Measurements from ENCODE around the gene SLC50A1. TPM values are rescaled to one million over a fixed set of nuclear protein-coding genes. Genes with fewer than 3 reads are reported as not detected.
"Not testable (repeated sequence)": the region's sequence is repeated elsewhere in the genome, so short reads cannot be mapped to it uniquely, and the experiment has no call there.

SLC50A1 gene
- total and polyA plus RNA-seq, 8 donors = 4.5 to 114 (median 39.9) TPM

- Histone ChIP-seq H3K27ac (no peak overlapping the region), H3K9me3 (no peaks in the 10 kb centered on the region), H3K36me3 (no peaks in the 10 kb centered on the region), H3K27me3 (peaks cover 0 to 6% (median 0%) of the 10 kb centered on the region in 3 donors), H3K4me1 (peaks cover 0 to 3% (median 1%) of the 10 kb centered on the region in 4 donors), H3K4me3 (no peak overlapping the region)
- TF ChIP-seq POLR2AphosphoS5 (IDR thresholded peaks at IDR 0.05) (no peak), CTCF (IDR thresholded peaks at IDR 0.05) (no peak), POLR2A (IDR thresholded peaks at IDR 0.05) (no peak), EP300 (IDR thresholded peaks at IDR 0.05) (no peak)
- intact Hi-C loops (cut with DNase I; ENCODE audit: low total_unique reads) = no loop called here
- 79 to 90% (median 85%) methylated on average over 3 of the region's 3 CpGs for WGBS, 5 donors
- no peak for DNase-seq
These were observed 9.8 kb downstream of the SLC50A1 start for GRCh38 chr1:155145491-155145890.

GRCh38 chr1:155155996-155156643 lies 20.5 kb downstream of the SLC50A1 start:
- H3K27ac ChIP-seq; intact Hi-C loops (cut with DNase I; ENCODE audit: low total_unique reads); H3K36me3 ChIP-seq; DNase-seq; H3K4me1 ChIP-seq; H3K4me3 ChIP-seq; H3K9me3 ChIP-seq; H3K27me3 ChIP-seq: not testable (repeated sequence)
- 60 to 75% (median 70%) methylated on average over 3 of the region's 3 CpGs for WGBS, 5 donors

- 53 to 89% (median 70%) methylated on average over 1 of the region's 1 CpG for WGBS, 5 donors
- Histone ChIP-seq H3K9me3 (no peaks in the 10 kb centered on the region), H3K27ac (no peak overlapping the region), H3K4me1 (no peaks in the 10 kb centered on the region), H3K27me3 (no peaks in the 10 kb centered on the region), H3K36me3 (no peaks in the 10 kb centered on the region), H3K4me3 (no peak overlapping the region)
- no peak for TF ChIP-seq POLR2AphosphoS5 (IDR thresholded peaks at IDR 0.05)
- no peak for TF ChIP-seq CTCF (IDR thresholded peaks at IDR 0.05)
- no peak for TF ChIP-seq EP300 (IDR thresholded peaks at IDR 0.05)
- TF ChIP-seq POLR2A (IDR thresholded peaks at IDR 0.05) = no peak
- intact Hi-C loops (cut with DNase I; ENCODE audit: low total_unique reads) = no loop called here
- no peak for DNase-seq
These were observed 23.3 kb downstream of the SLC50A1 start for GRCh38 chr1:155158991-155159390.

- Histone ChIP-seq H3K9me3 (no peaks in the 10 kb centered on the region), H3K36me3 (no peaks in the 10 kb centered on the region), H3K27me3 (no peaks in the 10 kb centered on the region), H3K4me1 (no peaks in the 10 kb centered on the region), H3K27ac (no peak overlapping the region), H3K4me3 (no peak overlapping the region)
- no peak for DNase-seq
- TF ChIP-seq CTCF (IDR thresholded peaks at IDR 0.05) (no peak), POLR2AphosphoS5 (IDR thresholded peaks at IDR 0.05) (no peak), EP300 (IDR thresholded peaks at IDR 0.05) (no peak), POLR2A (IDR thresholded peaks at IDR 0.05) (no peak)
- 71 to 79% (median 75%) methylated on average over 8 of the region's 8 CpGs for WGBS, 5 donors
- intact Hi-C loops (cut with DNase I; ENCODE audit: low total_unique reads) = no loop called here
These were observed 24.5 kb downstream of the SLC50A1 start for GRCh38 chr1:155160128-155160527.

- DNase-seq; H3K9me3 ChIP-seq; H3K36me3 ChIP-seq; H3K27me3 ChIP-seq; H3K27ac ChIP-seq; H3K4me3 ChIP-seq; intact Hi-C loops (cut with DNase I; ENCODE audit: low total_unique reads): not testable (repeated sequence)
- H3K4me1 ChIP-seq = peaks cover 10 to 18% (median 11%) of the 10 kb centered on the region in 4 donors
- 95 to 99% (median 97%) methylated on average over 6 of the region's 6 CpGs for WGBS, 5 donors
These were observed 27.0 kb downstream of the SLC50A1 start for GRCh38 chr1:155162631-155163030.

GRCh38 chr1:155163785-155164184 lies 28.1 kb downstream of the SLC50A1 start:
- H3K27ac ChIP-seq; H3K36me3 ChIP-seq; DNase-seq; H3K27me3 ChIP-seq; intact Hi-C loops (cut with DNase I; ENCODE audit: low total_unique reads); H3K9me3 ChIP-seq; H3K4me3 ChIP-seq: not testable (repeated sequence)
- H3K4me1 ChIP-seq = peaks cover 13 to 24% (median 17%) of the 10 kb centered on the region in 4 donors
- WGBS, 5 donors = 93 to 98% (median 94%) methylated on average over 4 of the region's 4 CpGs

GRCh38 chr1:155164625-155165024 lies 29.0 kb downstream of the SLC50A1 start:
- not testable (repeated sequence) for DNase-seq, H3K4me3 ChIP-seq, H3K9me3 ChIP-seq, H3K27me3 ChIP-seq, H3K27ac ChIP-seq
- intact Hi-C loops (cut with DNase I; ENCODE audit: low total_unique reads) = loop anchor here (5.0 kb wide), 1 partner anchor 72 kb away; no protein-coding TSS in a partner anchor
- WGBS, 5 donors = 88 to 99% (median 94%) methylated on average over 11 of the region's 11 CpGs
- peaks cover 4 to 11% (median 11%) of the 10 kb centered on the region in 4 donors for H3K36me3 ChIP-seq
- H3K4me1 ChIP-seq = peaks cover 13 to 24% (median 17%) of the 10 kb centered on the region in 4 donors
